HepG2 (cell line): ENCODE data around the gene HSCB. TPM values are rescaled to one million over a fixed set of nuclear protein-coding genes. Genes with fewer than 3 reads are reported as not detected.

Source experiments
- FOXA1 ChIP-seq, 2 experiments: fragments of 450-650 bp in 1 of 2; sonication (generic) in 1 of 2; formaldehyde crosslinking in 1 of 2; IDR thresholded peaks; 2 replicates each; pipeline versions ENCODE4 v1.4.0 to v1.6.1; 2016 to 2020; ENCODE audit warnings: missing genetic modification reagents in 1 of 2
- HNRNPLL ChIP-seq: fragments of 200-400 bp; formaldehyde crosslinking; IDR thresholded peaks from 2 replicates; pipeline ENCODE4 v1.6.1; 2017; ENCODE audit warnings: mild to moderate bottlenecking, low read depth, low read length; ENCODE audit not compliant: poor library complexity, severe bottlenecking
- KLF16 ChIP-seq, 2 experiments: sonication (generic) in 1 of 2; formaldehyde crosslinking in 1 of 2; IDR thresholded peaks; 2 replicates each; pipeline versions ENCODE4 v1.6.1 to v1.8.0; 2016 to 2023; ENCODE audit warnings: missing genetic modification reagents in 2 of 2, missing compliant biosample characterization in 1 of 2
- MIXL1 ChIP-seq: IDR thresholded peaks from 2 replicates; pipeline ENCODE4 v1.6.1; 2016
- MTA1 ChIP-seq: sonication (generic); formaldehyde crosslinking; IDR thresholded peaks from 2 replicates; pipeline ENCODE4 v1.4.0; 2020; ENCODE audit warnings: missing genetic modification reagents, mild to moderate bottlenecking, borderline replicate concordance
- NFRKB ChIP-seq: fragments of 450-650 bp; IDR thresholded peaks from 2 replicates; pipeline ENCODE4 v1.6.1; 2017
- SIX4 ChIP-seq: sonication (generic); formaldehyde crosslinking; IDR thresholded peaks from 2 replicates; pipeline ENCODE4 v1.4.0; 2020; ENCODE audit warnings: missing genetic modification reagents
- SNAI1 ChIP-seq: sonication (generic); formaldehyde crosslinking; IDR thresholded peaks from 2 replicates; pipeline ENCODE4 v1.5.0; 2020; ENCODE audit warnings: mild to moderate bottlenecking, missing genetic modification reagents, borderline replicate concordance
- WIZ ChIP-seq: sonication (generic); formaldehyde crosslinking; IDR thresholded peaks from 2 replicates; pipeline ENCODE4 v1.5.1; 2020; ENCODE audit warnings: mild to moderate bottlenecking, missing genetic modification reagents
- XBP1 ChIP-seq: sonication (generic); formaldehyde crosslinking; IDR thresholded peaks from 2 replicates; pipeline ENCODE4 v1.5.0; 2020; ENCODE audit warnings: missing genetic modification reagents
- ZFAT ChIP-seq: sonication (generic); formaldehyde crosslinking; conservative IDR thresholded peaks from 2 replicates; pipeline ENCODE4 v1.8.1; 2023; ENCODE audit warnings: missing genetic modification reagents, inconsistent platforms
- ZFP90 ChIP-seq: sonication (generic); formaldehyde crosslinking; IDR thresholded peaks from 2 replicates; pipeline ENCODE4 v1.8.0; 2022; ENCODE audit warnings: missing genetic modification reagents, mild to moderate bottlenecking, inconsistent platforms, borderline replicate concordance
- ZNF468 ChIP-seq: sonication (generic); formaldehyde crosslinking; IDR thresholded peaks from 2 replicates; pipeline ENCODE4 v1.8.0; 2022; ENCODE audit warnings: mild to moderate bottlenecking, moderate library complexity, missing genetic modification reagents
- ZNF484 ChIP-seq: sonication (generic); formaldehyde crosslinking; IDR thresholded peaks from 2 replicates; pipeline ENCODE4 v1.5.1; 2020; ENCODE audit warnings: mild to moderate bottlenecking, low read depth, missing genetic modification reagents, borderline replicate concordance
- ZNF543 ChIP-seq: sonication (generic); formaldehyde crosslinking; IDR thresholded peaks from 2 replicates; pipeline ENCODE4 v1.4.0; 2020; ENCODE audit warnings: mild to moderate bottlenecking, missing genetic modification reagents
- ZNF552 ChIP-seq: sonication (generic); formaldehyde crosslinking; IDR thresholded peaks from 2 replicates; pipeline ENCODE4 v1.9.0; 2022; ENCODE audit warnings: missing genetic modification reagents, mild to moderate bottlenecking, borderline replicate concordance
- ZNF879 ChIP-seq: sonication (generic); formaldehyde crosslinking; IDR thresholded peaks from 2 replicates; pipeline ENCODE4 v1.8.1; 2023; ENCODE audit warnings: missing genetic modification reagents
- ZSCAN25 ChIP-seq: sonication (generic); formaldehyde crosslinking; IDR thresholded peaks from 2 replicates; pipeline ENCODE4 v1.8.0; 2022; ENCODE audit warnings: mild to moderate bottlenecking, missing genetic modification reagents
- polyA plus RNA-seq, 8 experiments: library from polyadenylated mRNA; depleted of rRNA in 3 of 8; stranded (reverse) in 7 of 8; unstranded in 1 of 8; fragments of >200 nt; fragmentation: Illumina TruSeq in 4 of 8; extraction: Trizol in 4 of 8; gene quantifications; 2 replicates each; pipeline versions ENCODE4 v1.2.1 to v1.2.3, GENCODE V29; 2011 to 2016; ENCODE audit warnings: low read depth in 4 of 8, missing spikeins in 1 of 8, mixed read lengths in 1 of 8; ENCODE audit not compliant: insufficient read depth in 1 of 8
- total RNA-seq, 5 experiments: library from RNA; depleted of rRNA; stranded (reverse); fragments of >200 nt; fragmentation: Illumina TruSeq; extraction: Trizol; gene quantifications; 2 replicates each; pipeline ENCODE4 v1.2.3, GENCODE V29; 2016; ENCODE audit warnings: low read depth in 1 of 5
- TF ChIP-seq, protein P1 (sequence below): sonication (generic); formaldehyde crosslinking; IDR thresholded peaks from 2 replicates; pipeline ENCODE4 v1.4.0; 2020; ENCODE audit warnings: low read depth, missing genetic modification reagents
- TF ChIP-seq, protein P2 (sequence below), 2 experiments: fragments of 450-650 bp in 1 of 2; sonication (generic) in 1 of 2; formaldehyde crosslinking; IDR thresholded peaks; 2 replicates each; pipeline versions ENCODE4 v1.5.0 to v1.8.0; 2020 to 2022; ENCODE audit warnings: mild to moderate bottlenecking in 1 of 2, missing genetic modification reagents in 1 of 2
- TF ChIP-seq, protein P3 (sequence below): sonication (generic); formaldehyde crosslinking; IDR thresholded peaks from 2 replicates; pipeline ENCODE4 v1.8.0; 2022; ENCODE audit warnings: missing genetic modification reagents, low read depth, mild to moderate bottlenecking, borderline replicate concordance
- TF ChIP-seq, protein P4 (sequence below), 2 experiments: sonication (generic) in 1 of 2; formaldehyde crosslinking in 1 of 2; IDR thresholded peaks; 2 replicates each; pipeline versions ENCODE4 v1.5.1 to v1.6.1; 2011 to 2020; ENCODE audit warnings: borderline replicate concordance in 1 of 2, low read depth in 1 of 2, low read length in 1 of 2, mild to moderate bottlenecking in 1 of 2, missing genetic modification reagents in 1 of 2, moderate library complexity in 1 of 2

HSCB gene
- total and polyA plus RNA-seq, 2 of the 13 experiments (the other 11 are each of a cell fraction or from before 2014, with no cell fraction given): 15.4 to 20.9 TPM

DNA sequence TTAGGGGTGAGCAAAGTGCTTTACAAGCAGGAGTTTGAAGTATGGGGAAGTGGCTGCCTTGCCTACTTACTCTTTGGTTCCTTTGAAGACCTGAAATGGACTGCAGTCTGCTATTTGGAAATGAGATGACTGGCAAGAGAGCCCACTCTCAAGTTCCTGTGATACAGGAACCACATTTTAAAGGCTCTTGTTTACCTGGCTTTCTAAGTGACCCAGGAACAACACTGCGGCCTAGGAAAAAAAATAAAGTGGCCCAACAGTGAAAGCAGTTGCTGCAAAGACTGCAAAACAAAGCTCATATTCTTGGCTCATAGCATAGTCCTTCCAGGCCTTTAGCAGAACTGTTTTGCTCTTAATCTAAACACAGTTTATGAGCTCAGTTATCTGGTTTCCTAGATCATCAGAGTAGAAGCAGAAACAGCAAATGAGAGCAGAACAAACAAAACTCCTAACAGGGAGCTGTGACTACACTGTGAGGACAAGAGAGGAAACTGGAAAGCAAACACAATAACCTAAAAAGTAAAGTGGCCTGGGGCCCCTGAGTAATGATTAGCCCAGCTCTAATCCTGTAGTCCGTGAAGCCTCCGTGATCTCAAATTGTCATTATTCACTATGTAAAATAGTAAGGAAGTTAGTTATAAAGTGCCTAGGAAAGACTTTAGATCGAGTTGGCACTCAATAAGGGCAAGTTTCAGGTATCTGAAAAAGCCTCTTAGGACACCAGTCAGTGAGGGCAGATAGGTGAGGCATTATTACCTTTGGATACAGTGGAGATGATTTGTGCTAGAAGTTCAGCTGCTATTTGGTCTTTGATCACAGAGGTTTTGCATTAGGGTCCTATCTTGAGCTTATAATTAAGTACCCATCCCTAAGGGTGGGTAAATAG, 42.2 kb downstream of the HSCB start (continued):
- TF ChIP-seq, protein P1, sequence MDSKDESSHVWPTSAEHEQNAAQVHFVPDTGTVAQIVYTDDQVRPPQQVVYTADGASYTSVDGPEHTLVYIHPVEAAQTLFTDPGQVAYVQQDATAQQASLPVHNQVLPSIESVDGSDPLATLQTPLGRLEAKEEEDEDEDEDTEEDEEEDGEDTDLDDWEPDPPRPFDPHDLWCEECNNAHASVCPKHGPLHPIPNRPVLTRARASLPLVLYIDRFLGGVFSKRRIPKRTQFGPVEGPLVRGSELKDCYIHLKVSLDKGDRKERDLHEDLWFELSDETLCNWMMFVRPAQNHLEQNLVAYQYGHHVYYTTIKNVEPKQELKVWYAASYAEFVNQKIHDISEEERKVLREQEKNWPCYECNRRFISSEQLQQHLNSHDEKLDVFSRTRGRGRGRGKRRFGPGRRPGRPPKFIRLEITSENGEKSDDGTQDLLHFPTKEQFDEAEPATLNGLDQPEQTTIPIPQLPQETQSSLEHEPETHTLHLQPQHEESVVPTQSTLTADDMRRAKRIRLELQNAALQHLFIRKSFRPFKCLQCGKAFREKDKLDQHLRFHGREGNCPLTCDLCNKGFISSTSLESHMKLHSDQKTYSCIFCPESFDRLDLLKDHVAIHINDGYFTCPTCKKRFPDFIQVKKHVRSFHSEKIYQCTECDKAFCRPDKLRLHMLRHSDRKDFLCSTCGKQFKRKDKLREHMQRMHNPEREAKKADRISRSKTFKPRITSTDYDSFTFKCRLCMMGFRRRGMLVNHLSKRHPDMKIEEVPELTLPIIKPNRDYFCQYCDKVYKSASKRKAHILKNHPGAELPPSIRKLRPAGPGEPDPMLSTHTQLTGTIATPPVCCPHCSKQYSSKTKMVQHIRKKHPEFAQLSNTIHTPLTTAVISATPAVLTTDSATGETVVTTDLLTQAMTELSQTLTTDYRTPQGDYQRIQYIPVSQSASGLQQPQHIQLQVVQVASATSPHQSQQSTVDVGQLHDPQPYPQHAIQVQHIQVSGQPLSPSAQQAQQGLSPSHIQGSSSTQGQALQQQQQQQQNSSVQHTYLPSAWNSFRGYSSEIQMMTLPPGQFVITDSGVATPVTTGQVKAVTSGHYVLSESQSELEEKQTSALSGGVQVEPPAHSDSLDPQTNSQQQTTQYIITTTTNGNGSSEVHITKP (CRISPR knock-in tag): 0 out of 2 replicates have a peak, but pooled peaks have one; percentile 23
- no peak for TF ChIP-seq XBP1 (CRISPR knock-in tag)
- TF ChIP-seq ZFP90 (CRISPR knock-in tag): peak; percentile 41; the same call in 1 of the 2 replicates
- no peak for TF ChIP-seq HNRNPLL
- TF ChIP-seq, protein P2, sequence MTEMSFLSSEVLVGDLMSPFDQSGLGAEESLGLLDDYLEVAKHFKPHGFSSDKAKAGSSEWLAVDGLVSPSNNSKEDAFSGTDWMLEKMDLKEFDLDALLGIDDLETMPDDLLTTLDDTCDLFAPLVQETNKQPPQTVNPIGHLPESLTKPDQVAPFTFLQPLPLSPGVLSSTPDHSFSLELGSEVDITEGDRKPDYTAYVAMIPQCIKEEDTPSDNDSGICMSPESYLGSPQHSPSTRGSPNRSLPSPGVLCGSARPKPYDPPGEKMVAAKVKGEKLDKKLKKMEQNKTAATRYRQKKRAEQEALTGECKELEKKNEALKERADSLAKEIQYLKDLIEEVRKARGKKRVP (CRISPR knock-in tag; IDR thresholded peaks at IDR 0.05): peak in 1 of 2 experiments; percentile 50; a peak in 1 of 4 replicates
- TF ChIP-seq, protein P3, sequence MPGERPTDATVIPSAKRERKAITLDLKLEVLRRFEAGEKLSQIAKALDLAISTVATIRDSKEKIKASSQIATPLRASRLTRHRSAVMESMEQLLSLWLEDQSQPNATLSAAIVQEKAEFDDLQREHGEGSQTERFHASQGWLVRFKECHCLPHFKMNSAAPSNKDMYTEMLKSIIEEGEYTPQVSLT (CRISPR knock-in tag): no peak
- TF ChIP-seq MTA1 (CRISPR knock-in tag): no peak
- TF ChIP-seq SNAI1: no peak
- TF ChIP-seq ZNF468: no peak
- no peak for TF ChIP-seq ZNF879 (CRISPR knock-in tag)
- no peak for TF ChIP-seq ZNF543 (CRISPR knock-in tag)
- TF ChIP-seq FOXA1 (IDR thresholded peaks at IDR 0.05): no peak
- peak; percentile 55 for TF ChIP-seq FOXA1 (CRISPR knock-in tag; IDR thresholded peaks at IDR 0.05)
- TF ChIP-seq SIX4: no peak; the same call in 1 of the 2 replicates
- TF ChIP-seq WIZ (CRISPR knock-in tag): no peak
- TF ChIP-seq, protein P4, sequence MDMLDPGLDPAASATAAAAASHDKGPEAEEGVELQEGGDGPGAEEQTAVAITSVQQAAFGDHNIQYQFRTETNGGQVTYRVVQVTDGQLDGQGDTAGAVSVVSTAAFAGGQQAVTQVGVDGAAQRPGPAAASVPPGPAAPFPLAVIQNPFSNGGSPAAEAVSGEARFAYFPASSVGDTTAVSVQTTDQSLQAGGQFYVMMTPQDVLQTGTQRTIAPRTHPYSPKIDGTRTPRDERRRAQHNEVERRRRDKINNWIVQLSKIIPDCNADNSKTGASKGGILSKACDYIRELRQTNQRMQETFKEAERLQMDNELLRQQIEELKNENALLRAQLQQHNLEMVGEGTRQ (IDR thresholded peaks at IDR 0.05; ENCODE audit: low read depth, low read length): no peak
- TF ChIP-seq, protein P4 (CRISPR knock-in tag; IDR thresholded peaks at IDR 0.05; ENCODE audit: borderline replicate concordance): no peak
- TF ChIP-seq ZFAT: no peak
- no peak for TF ChIP-seq ZNF552 (CRISPR knock-in tag)
- no peak for TF ChIP-seq NFRKB
- no peak for TF ChIP-seq ZSCAN25 (CRISPR knock-in tag)
- no peak for TF ChIP-seq MIXL1 (CRISPR knock-in tag)
- TF ChIP-seq ZNF484 (CRISPR knock-in tag): no peak
- TF ChIP-seq KLF16 (CRISPR knock-in tag; IDR thresholded peaks at IDR 0.05): no peak
